Tibial artery (tissue), 4 donors: ENCODE data around the gene PERP.
A peak's percentile ranks its signal among the peaks of the same experiment; 100 is the strongest.

Source experiments
- DNase-seq, 2 donors: peaks; one replicate each; pipeline ENCODE4 v3.0.0-alpha.2; 2019
- H3K27ac ChIP-seq, 2 donors: fragments of 200-600 bp; sonication (generic) in 1 of 2; 1 replicate in 1 of 2; 2 replicates in 1 of 2; pipeline ENCODE4 v1.5.1; 2018 to 2019; ENCODE audit warnings: mild to moderate bottlenecking in 1 of 2
- H3K27me3 ChIP-seq, 2 donors: fragments of 200-600 bp; sonication (generic) in 1 of 2; one replicate each; pipeline versions ENCODE4 v1.5.1 to v1.6.0; 2016 to 2019
- H3K36me3 ChIP-seq, 3 donors: fragments of 200-600 bp; sonication (generic) in 2 of 3; one replicate each; pipeline ENCODE4 v1.5.1; 2016 to 2019; ENCODE audit warnings: mild to moderate bottlenecking in 2 of 3
- H3K4me1 ChIP-seq, 4 donors: fragments of 200-600 bp; sonication (generic) in 2 of 4; 1 replicate in 3 of 4; 2 replicates in 1 of 4; pipeline ENCODE4 v1.5.1; 2016 to 2019
- H3K4me3 ChIP-seq, 2 donors: fragments of 200-600 bp; sonication (generic) in 1 of 2; 1 replicate in 1 of 2; 2 replicates in 1 of 2; pipeline ENCODE4 v1.5.1; 2018 to 2019; ENCODE audit warnings: mild to moderate bottlenecking in 2 of 2
- H3K9me3 ChIP-seq, 3 donors: fragments of 200-600 bp; sonication (generic) in 1 of 3; one replicate each; pipeline ENCODE4 v1.5.1; 2016 to 2019
- CTCF ChIP-seq, 2 experiments: fragments of 200-600 bp in 1 of 2; fragments of 450-650 bp in 1 of 2; IDR thresholded peaks; one replicate each; pipeline ENCODE4 v1.5.1; 2017 to 2019; ENCODE audit warnings: antibody characterized with exemption in 2 of 2, mild to moderate bottlenecking in 1 of 2, moderate library complexity in 1 of 2
- intact Hi-C: fragments of 100-400 bp; cut with DNase I; formaldehyde crosslinking; loops from one replicate; pipeline ENCODE4 v1.15.0; 2023; ENCODE audit warnings: low total_unique reads

The PERP gene

GRCh38 chr6:138116661-138116999, 9.4 kb upstream of the PERP start:
- Histone ChIP-seq H3K27me3 (peaks cover 0 to 8% of the 10 kb centered on the region in 2 donors), H3K9me3 (no peaks in the 10 kb centered on the region), H3K36me3 (no peaks in the 10 kb centered on the region), H3K4me1 (no peaks in the 10 kb centered on the region), H3K27ac (no peak overlapping the region), H3K4me3 (no peak overlapping the region)
- no peak for DNase-seq
- no peak for TF ChIP-seq CTCF (IDR thresholded peaks at IDR 0.05)
- intact Hi-C loops, result loop anchor here (5.0 to 10.0 kb wide), 3 partner anchors 288 to 651 kb away; partner anchors contain the start of gene HEBP2

- intact Hi-C loops, result loop anchor here (5.0 to 10.0 kb wide), 3 partner anchors 289 to 651 kb away; partner anchors contain the start of gene HEBP2
- Histone ChIP-seq H3K36me3 (no peaks in the 10 kb centered on the region), H3K27me3 (peaks cover 0 to 8% of the 10 kb centered on the region in 2 donors), H3K9me3 (no peaks in the 10 kb centered on the region), H3K4me3 (no peak overlapping the region), H3K4me1 (no peaks in the 10 kb centered on the region), H3K27ac (no peak overlapping the region)
- peak in 1 of 2 donors; percentile 44 for DNase-seq
- peak; percentile 57 to 72 for TF ChIP-seq CTCF (IDR thresholded peaks at IDR 0.05)
These were observed 8.8 kb upstream of the PERP start for GRCh38 chr6:138115877-138116660.

- intact Hi-C loops, result loop anchor here (5.0 to 10.0 kb wide), 3 partner anchors 290 to 652 kb away; partner anchors contain the start of gene HEBP2
- no peak for DNase-seq
- Histone ChIP-seq H3K9me3 (no peaks in the 10 kb centered on the region), H3K36me3 (no peaks in the 10 kb centered on the region), H3K4me3 (no peak overlapping the region), H3K4me1 (no peaks in the 10 kb centered on the region), H3K27ac (no peak overlapping the region), H3K27me3 (peaks cover 0 to 8% of the 10 kb centered on the region in 2 donors)
- TF ChIP-seq CTCF (IDR thresholded peaks at IDR 0.05), result no peak
These were observed 8.0 kb upstream of the PERP start for GRCh38 chr6:138115201-138115600.

DNA sequence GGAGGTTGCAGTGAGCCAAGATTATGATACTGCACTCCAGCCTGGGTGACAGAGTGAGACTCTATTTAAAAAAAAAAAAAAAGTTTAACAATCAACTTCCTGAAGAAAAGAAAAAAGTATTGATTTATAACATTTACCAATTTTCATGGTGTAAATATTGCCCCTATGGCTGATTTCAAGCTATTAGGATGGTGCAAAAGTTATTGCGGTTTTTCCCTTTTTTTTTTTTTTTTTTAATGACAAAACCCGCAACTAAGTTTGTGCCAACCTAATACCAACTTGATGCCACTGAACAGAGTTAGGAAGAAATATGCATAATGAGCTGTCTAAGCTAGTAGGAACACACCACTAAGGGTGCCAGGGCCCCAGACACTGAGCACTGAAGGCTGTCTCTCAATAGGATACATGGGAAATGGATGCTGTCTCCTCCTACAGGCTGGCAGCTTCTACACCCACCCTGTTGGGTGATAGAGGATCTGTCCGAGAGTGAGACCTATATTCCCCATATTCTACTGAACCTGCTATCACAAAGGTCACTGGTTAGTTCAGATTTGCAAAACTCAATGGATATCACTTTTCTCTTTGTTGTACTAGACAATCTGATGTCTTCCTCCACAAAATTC, 6.5 kb upstream of the PERP start:
- H3K27ac ChIP-seq, result no peak overlapping the region
- H3K9me3 ChIP-seq, result no peaks in the 10 kb centered on the region
- peaks cover 0 to 6% (median 3%) of the 10 kb centered on the region in 4 donors for H3K4me1 ChIP-seq
- peaks cover 0 to 8% of the 10 kb centered on the region in 2 donors for H3K27me3 ChIP-seq
- no peaks in the 10 kb centered on the region for H3K36me3 ChIP-seq
- intact Hi-C loops, result loop anchor here (5.0 to 10.0 kb wide), 3 partner anchors 291 to 481 kb away; partner anchors contain the start of gene HEBP2
- no peak overlapping the region for H3K4me3 ChIP-seq
- no peak for DNase-seq
- TF ChIP-seq CTCF (IDR thresholded peaks at IDR 0.05), result no peak

- no peak for DNase-seq
- TF ChIP-seq CTCF (IDR thresholded peaks at IDR 0.05), result no peak
- intact Hi-C loops, result loop anchor here (5.0 to 10.0 kb wide), 3 partner anchors 295 to 485 kb away; partner anchors contain the start of gene HEBP2
These were observed 3.0 kb upstream of the PERP start for GRCh38 chr6:138110229-138110628.

More at GRCh38 chr6:138110229-138110628, 3.0 kb upstream of the PERP start:
- no peak overlapping the region for H3K27ac ChIP-seq
- peaks cover 0 to 5% of the 10 kb centered on the region in 2 donors for H3K27me3 ChIP-seq
- no peaks in the 10 kb centered on the region for H3K9me3 ChIP-seq
- no peaks in the 10 kb centered on the region for H3K36me3 ChIP-seq
- no peak overlapping the region for H3K4me3 ChIP-seq
- peaks cover 0 to 28% (median 11%) of the 10 kb centered on the region in 4 donors for H3K4me1 ChIP-seq
